Kidney glomerular epithelial cell (primary cell): ENCODE data around the gene SSU72.

Experiments
- DNase-seq: peaks from one replicate; lab custom pipeline; 2025; lab: John Stamatoyannopoulos, UW

SSU72 gene

DNA sequence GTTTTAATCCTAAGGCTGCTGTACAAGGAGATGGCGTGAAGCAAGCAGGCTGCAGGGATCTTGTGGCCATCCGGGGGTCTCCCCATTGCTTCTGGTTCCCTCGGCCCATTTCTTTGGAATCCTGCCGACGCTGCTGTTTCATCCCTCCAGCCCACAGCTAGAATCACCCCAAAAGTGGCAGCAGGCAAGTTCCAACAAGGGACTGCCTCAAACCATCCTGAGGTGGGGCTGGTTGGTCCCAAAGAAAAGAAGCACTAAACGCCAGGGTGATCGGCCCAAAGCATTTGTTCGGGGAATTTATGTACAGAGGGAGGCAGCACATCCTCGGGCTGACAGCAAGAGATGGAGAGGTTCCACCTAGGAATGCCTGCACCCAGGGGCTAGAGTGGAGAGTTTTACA, 36.1 kb upstream of the SSU72 start:
- no peak for DNase-seq

DNA sequence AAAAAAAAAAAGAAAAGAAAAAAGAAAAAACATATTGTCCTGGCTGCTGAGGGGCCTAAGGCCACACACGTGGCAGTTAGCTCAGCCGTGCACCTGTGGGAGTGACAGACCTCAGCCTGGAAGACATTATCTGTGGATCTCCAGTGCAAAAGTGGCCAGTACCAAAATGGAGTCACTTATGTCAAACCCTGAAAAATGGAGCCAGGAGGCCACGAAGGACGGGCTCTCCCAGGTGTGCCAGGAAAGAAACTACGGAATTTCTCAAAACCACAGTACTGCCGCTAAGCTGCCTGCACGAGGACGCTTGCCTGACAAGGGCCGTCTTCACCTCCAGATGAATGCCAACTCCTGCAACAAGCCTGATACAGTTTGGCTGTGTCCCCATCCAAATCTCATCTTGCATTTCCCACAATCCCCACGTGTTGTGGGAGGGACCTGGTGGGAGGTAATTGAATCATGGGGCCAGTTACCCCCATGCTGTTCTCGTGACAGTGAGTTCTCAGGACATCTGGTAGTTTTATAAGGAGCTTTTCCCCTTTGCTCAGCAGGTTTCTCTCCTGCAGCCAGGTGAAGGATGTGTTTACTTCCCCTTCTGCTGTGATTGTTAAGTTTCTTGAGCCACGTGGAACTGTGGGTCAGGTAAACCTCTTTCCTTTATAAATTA, 35.3 kb upstream of the SSU72 start:
- DNase-seq: no peak

DNA sequence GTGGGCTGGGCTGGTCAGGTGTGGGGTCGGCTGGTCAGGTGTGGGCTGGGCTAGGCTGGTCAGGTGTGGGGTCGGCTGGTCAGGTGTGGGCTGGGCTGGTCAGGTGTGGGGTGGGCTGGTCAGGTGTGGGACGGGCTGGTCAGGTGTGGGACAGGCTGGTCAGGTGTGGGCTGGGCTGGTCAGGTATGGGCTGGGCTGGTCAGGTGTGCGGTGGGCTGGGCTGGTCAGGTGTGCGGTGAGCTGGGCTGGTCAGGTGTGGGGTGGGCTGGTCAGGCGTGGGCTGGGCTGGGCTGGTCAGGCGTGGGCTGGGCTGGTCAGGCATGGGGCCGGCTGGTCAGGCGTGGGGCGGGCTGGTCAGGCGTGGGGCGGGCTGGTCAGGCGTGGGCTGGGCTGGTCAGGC, 31.6 kb upstream of the SSU72 start:
- no peak for DNase-seq

DNA sequence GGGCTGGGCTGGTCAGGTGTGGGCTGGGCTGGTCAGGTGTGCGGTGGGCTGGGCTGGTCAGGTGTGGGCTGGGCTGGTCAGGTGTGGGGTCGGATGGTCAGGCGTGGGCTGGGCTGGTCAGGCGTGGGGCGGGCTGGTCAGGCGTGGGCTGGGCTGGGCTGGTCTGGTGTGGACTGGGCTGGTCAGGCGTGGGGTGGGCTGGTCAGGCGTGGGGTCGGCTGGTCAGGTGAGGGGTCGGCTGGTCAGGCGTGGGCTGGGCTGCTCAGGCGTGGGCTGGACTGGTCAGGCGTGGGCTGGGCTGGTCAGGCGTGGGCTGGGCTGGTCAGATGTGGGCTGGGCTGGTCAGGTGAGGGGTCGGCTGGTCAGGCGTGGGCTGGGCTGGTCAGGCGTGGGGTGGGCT, 31.1 kb upstream of the SSU72 start:
- no peak for DNase-seq

- no peak for DNase-seq
Measured at GRCh38 chr1:1605034-1605591, 30.4 kb upstream of the SSU72 start.

GRCh38 chr1:1604374-1605033, 29.8 kb upstream of the SSU72 start:
- no peak for DNase-seq

GRCh38 chr1:1603671-1604373, 29.2 kb upstream of the SSU72 start:
- no peak for DNase-seq

GRCh38 chr1:1602968-1603506, 28.4 kb upstream of the SSU72 start:
- DNase-seq: no peak

DNA sequence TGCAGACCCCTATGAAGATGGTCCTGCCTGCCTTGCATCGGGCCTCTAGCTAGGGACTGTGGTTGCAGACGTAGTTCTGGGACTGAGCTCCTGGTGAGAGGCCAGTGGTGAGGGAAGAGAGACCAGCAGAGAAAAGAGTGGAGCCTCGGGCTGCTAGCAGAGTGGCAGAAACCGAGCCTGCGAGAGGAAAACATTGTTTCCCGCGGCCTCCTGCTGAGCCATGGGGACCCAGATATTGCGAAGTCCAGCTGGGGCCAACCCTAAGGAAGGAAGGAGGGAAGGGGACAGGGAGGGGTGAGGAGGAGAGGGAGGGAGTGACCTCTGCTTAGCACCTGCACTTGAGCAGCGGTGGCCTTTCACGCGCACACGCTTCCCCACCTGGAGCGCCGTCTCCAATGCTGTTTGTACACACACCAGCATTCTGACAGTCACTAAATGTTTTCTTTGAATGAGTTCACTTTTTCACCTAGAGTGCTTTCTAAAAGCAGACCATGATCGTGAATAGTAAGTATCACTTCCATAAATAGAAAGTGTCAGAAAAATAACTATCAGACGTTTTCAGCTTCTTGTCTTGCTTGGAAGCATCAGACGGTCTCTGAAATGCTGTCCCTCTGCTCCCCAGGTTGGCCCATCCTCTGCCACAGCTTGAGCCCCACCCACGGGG, 27.8 kb upstream of the SSU72 start:
- DNase-seq: no peak

DNA sequence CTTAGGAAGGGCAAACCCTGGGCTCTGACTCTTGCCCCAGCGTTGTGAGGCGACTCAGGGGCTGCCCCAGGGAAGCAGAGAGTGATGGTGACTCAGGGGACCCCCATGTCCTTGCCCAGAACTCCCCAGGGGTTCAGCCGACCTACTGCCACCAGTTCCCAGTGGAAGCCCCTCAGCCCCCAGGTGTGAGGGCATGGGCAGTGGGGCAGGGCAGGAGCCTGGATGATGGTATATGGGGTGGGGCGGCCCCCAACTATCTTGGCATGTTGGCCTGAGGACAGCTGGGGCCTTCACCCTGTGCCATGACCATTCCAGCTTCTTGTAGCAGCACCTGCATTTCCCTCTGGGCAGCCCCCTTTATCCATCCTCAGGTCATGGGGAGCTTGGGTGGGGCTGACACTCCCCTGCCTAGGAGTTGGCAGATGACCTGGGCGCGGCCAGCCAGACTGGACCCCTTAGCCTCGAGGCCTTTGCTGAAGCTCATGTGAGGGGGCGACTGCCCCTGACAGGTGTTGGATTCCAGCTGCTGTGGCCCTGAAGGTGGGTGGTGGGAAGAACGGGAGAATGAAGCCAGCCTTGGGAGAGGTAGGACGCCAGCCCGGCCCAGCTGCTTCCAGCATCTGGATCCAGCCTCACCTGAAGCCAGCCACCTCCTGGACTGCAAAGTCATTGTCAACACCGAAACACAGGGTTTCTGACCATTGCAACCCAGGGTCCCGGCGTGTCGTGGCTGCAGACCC, 27.1 kb upstream of the SSU72 start:
- DNase-seq: no peak

- no peak for DNase-seq
Measured at GRCh38 chr1:1600861-1601563, 26.3 kb upstream of the SSU72 start.

- DNase-seq: no peak
Measured at GRCh38 chr1:1599935-1600860, 25.5 kb upstream of the SSU72 start, which contains the start of gene FNDC10. TSS of gene FNDC10 (minus strand) at chr1:1600135. CDS start at chr1:1600015, 120 bp downstream.

DNA sequence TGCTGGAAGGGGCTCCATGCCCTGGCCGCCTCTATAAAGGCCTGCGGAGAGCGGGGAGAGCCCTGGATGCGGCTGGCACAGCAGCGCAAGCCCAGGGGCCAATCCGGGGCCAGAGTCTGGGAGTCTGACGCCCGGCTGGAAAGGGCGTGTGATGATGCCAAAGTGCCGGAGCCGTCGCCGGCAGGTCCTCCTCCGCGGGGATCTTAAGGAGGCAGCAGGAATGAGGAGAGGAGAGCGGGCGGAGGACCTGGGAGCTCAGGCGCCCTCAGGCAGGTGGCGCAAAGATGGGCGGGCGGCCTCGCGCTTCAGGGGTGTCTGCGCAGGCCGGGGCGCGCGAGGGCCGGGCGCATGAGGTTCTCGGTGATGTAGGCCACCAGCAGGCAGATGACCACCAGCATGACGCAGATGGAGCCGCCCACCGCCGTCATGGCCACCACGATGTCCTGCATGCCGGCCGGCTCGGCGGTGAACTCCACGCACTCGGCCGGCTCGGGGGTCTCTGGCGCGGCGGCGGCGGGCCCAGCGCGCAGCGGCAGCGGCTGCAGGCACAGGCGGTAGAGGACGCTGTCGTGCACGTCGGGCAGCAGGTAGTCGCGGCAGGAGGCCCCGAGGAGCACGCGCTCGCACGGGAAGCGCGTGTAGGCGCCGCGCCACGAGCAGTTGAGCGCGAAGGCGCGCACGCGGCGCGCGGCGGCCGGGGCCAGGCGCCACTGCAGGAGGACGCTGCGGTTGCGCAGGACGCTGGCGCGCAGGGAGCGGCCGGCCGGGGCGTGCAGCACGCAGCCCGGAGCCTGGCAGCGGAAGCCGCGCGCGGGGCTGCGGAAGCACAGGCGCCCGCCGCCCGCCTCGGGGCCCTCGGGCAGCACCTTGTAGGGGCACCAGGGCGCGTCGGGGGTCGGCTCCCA, 24.6 kb upstream of the SSU72 start:
- no peak for DNase-seq

DNA sequence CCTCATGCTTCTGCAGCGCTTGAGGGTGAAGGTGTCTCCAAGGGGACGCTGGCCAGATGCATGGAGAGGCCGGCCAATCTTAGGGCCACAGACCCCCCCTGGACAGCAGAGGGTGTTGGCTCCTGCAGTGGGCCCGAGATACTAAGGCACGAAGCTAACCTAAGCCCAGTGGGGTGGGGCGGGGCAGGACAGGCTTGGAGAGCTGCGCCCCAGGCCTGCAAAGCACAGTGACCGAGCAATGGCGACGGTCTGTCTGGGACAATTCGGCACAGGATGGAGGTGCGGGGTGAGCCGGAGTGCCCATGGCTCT, 24.0 kb upstream of the SSU72 start:
- no peak for DNase-seq

GRCh38 chr1:1598051-1598719, 23.5 kb upstream of the SSU72 start:
- no peak for DNase-seq

DNA sequence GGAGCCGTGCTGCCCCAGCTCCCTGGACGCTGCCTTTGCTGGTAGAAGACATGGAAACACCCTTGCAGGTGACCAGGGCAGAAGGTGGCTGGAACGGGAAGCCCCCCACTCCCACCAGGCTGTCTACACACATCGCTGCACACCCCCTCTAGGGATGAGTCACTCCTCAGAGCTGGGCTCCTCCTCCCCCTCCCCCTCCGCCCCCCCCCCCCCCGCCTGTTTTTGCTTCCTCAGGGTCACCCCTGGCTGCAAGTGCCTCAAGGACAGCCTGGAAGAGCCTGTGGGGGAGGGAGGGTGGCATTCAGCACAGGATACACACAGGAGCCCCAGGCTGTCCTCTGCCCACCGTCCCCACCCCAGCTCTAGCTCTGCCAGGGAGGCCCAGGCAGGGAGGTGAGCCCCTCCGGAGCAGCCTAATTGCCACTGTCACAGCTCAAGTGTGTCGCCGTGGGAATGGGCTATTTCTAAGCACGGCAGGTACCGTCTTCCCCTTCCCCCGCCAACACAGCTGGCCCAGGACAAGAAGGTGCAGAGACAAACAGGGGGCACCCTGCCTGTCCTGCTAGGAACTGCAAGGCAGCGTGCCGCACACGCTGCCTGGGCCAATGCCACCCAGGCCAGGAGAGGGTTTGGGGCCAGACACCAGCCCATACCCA, 22.7 kb upstream of the SSU72 start:
- no peak for DNase-seq

GRCh38 chr1:1596493-1597274, 22.0 kb upstream of the SSU72 start:
- DNase-seq: no peak
